ENCODE measurements around the gene HLA-C. TPM values are rescaled to one million over a fixed set of nuclear protein-coding genes. Genes with fewer than 3 reads are reported as not detected.
A peak's percentile ranks its signal among the peaks of the same experiment; 100 is the strongest.
"Not testable (repeated sequence)": the region's sequence is repeated elsewhere in the genome, so short reads cannot be mapped to it uniquely, and the experiment has no call there.

Gene HLA-C
- total RNA-seq, 1 experiment from 2014 or later, result 364 TPM

DNA sequence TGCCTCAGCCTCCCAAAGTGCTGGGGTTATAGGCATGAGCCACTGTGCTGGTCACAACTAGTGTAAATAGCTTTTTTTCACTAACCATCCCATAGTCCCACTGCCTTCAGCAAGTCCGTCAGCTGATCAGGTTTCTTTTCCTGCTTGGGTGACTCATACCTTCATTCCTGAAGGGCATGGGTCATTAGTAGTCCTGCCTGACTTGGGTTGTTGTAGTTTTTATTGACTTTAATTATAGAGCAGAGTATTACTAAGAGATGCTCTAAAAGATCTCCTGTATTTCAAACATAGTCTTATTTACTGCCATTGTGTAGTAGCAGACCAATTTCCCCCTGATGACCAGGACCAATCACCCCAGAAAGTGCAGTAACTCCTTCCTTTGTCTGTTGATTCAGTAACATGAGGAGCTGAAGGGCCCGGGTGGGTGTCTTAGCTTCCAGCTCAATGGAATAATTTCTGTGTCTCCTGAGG is 25.8 kb downstream of the HLA-C start:
- Histone ChIP-seq H3K36me3 (no peaks in the 10 kb centered on the region), H3K9me3 (0 out of 2 replicates have a peak, but pooled peaks cover 2% of the 10 kb centered on the region), H3K27me3 (no peaks in the 10 kb centered on the region), H3K4me3 (no peak overlapping the region)
- DNase-seq, result peak; percentile 19

DNA sequence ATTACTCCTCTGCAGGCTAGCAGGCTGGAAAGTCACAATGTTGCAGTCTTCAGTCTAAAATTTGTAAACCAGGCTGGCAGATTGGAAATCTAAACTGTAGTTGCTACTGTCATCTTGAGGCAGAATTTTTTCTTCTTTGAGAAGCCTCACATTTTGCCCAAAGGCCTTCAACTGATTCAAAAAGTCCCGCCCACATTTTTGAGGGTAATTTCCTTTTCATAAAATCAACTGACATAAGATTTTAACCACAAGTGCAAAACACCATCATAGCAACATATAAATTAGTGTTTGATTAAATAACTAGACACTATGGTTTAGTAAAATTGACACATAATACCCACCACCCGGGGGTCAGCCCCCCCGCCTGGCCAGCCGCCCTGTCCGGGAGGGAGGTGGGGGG is 28.4 kb downstream of the HLA-C start:
- no peak for DNase-seq
- Histone ChIP-seq H3K36me3 (no peaks in the 10 kb centered on the region), H3K27me3 (no peaks in the 10 kb centered on the region), H3K9me3 (0 out of 2 replicates have a peak, but pooled peaks cover 2% of the 10 kb centered on the region), H3K4me3 (no peak overlapping the region)

DNA sequence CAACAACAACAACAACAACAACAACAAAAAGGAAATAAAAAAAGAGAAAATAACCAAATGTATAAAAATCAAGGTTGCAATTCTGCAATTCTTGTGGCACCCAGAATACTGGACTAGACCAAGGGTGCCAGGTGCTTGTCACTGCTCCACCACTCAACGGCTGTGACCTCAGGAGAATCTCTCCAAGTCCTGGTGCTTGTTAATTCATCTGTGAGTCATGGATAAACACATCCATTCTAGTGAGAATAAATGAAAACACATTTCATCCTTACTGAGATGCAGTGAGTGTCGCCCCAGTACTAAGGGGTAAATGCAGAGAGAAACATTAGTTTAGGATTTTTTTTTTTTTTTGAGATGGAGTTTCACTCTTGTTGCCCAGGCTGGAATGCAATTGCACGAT is 32.0 kb downstream of the HLA-C start:
- no peaks in the 10 kb centered on the region for H3K9me3 ChIP-seq
- DNase-seq, result peak; percentile 5
- H3K4me3 ChIP-seq, result no peak overlapping the region
- no peaks in the 10 kb centered on the region for H3K36me3 ChIP-seq
- no peaks in the 10 kb centered on the region for H3K27me3 ChIP-seq

DNA sequence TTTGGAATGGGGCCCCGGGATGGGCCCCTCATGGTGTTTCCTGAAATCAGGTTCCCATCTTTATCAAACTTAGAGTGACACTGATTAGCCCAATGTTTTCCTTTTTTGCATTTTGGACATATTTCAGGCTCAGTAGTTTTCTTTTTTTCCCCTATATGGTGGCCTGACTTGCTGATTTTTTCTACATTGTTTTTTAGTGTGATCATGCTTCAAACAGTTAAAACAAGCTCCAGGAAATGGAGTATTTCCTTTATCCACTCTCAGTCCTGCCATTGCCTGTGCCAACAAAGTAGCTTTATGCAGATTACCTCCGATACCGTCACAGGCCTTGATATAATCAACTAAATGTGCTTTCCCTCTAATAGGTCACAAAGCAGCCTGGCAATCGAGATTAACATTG is 37.8 kb downstream of the HLA-C start:
- DNase-seq, H3K36me3 ChIP-seq, H3K4me3 ChIP-seq, H3K27me3 ChIP-seq, H3K9me3 ChIP-seq: not testable (repeated sequence)

DNA sequence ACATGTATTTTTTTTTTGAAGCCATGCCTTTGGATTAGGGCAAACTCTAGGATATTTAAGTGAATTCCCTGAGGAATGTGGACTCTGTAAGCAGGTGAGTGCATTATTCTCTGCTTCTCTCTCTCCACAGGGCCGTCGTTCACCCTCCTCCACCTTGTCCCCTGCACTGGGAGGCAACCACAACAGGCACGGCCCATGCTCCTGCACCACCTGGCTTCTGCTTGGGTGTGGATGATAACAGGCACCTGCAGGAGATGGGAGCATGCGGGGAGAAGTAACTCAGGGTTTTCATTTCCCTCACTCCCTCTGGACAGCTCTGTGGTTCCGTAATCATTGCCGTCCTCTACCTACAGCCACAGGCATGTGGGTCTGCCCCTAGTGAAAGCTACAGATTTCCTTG is 43.4 kb downstream of the HLA-C start:
- Histone ChIP-seq H3K9me3 (no peaks in the 10 kb centered on the region), H3K4me3 (no peak overlapping the region), H3K27me3 (no peaks in the 10 kb centered on the region), H3K36me3 (no peaks in the 10 kb centered on the region)
- DNase-seq, result no peak

DNA sequence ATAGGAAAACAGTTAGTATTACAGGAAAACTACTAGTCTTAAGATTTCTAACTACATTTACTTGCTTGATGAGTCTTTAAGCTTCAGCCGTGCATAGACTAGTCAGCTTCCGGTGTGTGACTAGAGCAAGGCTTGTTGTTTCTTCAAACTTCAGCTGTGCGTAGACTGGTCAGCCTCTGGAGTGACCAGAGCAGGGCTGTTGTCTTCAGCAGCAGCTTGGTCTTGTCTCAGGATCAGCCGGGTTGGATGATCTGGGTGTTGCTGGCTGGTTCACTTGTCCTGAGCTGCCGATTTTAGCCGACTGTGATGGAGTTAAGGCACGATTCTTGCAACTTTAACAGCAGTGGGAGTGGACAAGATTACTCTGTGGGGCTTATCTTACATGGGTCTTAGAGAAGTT is 44.7 kb downstream of the HLA-C start:
- Histone ChIP-seq H3K36me3 (no peaks in the 10 kb centered on the region), H3K9me3 (no peaks in the 10 kb centered on the region), H3K27me3 (no peaks in the 10 kb centered on the region), H3K4me3 (no peak overlapping the region)
- DNase-seq, result no peak

DNA sequence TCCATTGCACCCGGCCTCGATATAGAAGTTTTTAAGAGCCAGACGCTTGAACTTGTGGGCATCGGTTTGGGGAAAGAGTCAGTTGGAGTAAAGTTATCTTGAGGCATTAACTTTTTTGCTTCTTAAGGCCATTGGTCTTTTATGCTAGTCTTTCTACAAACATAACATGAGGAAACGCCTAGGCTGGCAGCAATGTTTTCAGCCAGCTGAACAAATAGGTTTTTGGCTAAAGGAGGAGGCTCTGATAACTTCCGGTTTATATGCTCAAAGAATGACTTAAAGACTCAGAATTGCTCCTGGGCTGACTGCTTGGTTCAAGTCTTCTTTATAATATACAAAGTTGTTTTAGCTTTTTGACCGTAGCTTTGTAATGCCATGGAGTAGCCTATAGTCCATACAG is 46.2 kb downstream of the HLA-C start:
- H3K4me3 ChIP-seq, result no peak overlapping the region
- no peak for DNase-seq
- H3K27me3 ChIP-seq, result no peaks in the 10 kb centered on the region
- H3K36me3 ChIP-seq, result no peaks in the 10 kb centered on the region
- no peaks in the 10 kb centered on the region for H3K9me3 ChIP-seq

DNA sequence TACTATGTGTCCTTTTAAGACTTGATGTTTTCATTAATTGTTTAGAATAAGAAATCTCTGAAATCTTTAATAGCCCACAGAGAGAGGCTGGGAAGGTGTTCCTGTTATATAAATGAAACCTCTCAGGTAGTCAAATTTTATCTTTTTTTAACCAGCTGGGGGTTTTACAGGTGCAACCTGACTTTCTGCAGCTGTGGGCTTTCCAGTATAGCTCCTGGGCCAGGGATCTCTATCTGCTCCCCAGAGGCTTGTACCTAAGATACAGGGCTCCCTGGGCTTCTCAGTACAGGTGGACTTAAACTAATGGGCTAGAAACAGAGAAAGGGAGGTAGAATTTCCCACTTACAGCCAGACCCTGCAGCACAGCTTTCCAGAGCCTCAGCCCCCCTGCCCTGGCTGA is 49.4 kb downstream of the HLA-C start:
- Histone ChIP-seq H3K27me3 (no peaks in the 10 kb centered on the region), H3K9me3 (no peaks in the 10 kb centered on the region), H3K36me3 (no peaks in the 10 kb centered on the region), H3K4me3 (no peak overlapping the region)
- DNase-seq, result no peak

Other genes with a start within 250 kb of the HLA-C start
- 0.91 TPM in 1 of 2 replicates, not detected in the other for gene C6orf15, start 159.5 kb downstream of the HLA-C start, total RNA-seq (2014; rRNA removed; shearing (Covaris generic); ENCODE audit: low replicate concordance)
- not detected in 2 replicates for gene PSORS1C1, start 157.3 kb downstream of the HLA-C start, total RNA-seq (2014; rRNA removed; shearing (Covaris generic); ENCODE audit: low replicate concordance)
- gene CDSN, start 151.6 kb downstream of the HLA-C start, total RNA-seq (2014; rRNA removed; shearing (Covaris generic); ENCODE audit: low replicate concordance), result not detected in 2 replicates
- gene PSORS1C2, start 133.0 kb downstream of the HLA-C start, total RNA-seq (2014; rRNA removed; shearing (Covaris generic); ENCODE audit: low replicate concordance), result not detected in 2 replicates
- gene CCHCR1, start 114.3 kb downstream of the HLA-C start, total RNA-seq (2014; rRNA removed; shearing (Covaris generic); ENCODE audit: low replicate concordance), result 9.6 and 21.7 TPM in 2 replicates
- 17.3 and 25.0 TPM in 2 replicates for gene TCF19, start 113.5 kb downstream of the HLA-C start, total RNA-seq (2014; rRNA removed; shearing (Covaris generic); ENCODE audit: low replicate concordance)
- 1.3 and 4.3 TPM in 2 replicates for gene POU5F1, start 101.4 kb downstream of the HLA-C start, total RNA-seq (2014; rRNA removed; shearing (Covaris generic); ENCODE audit: low replicate concordance)
- 35.3 and 69.1 TPM in 2 replicates for gene HLA-B, start 85.1 kb upstream of the HLA-C start, total RNA-seq (2014; rRNA removed; shearing (Covaris generic); ENCODE audit: low replicate concordance)
- 15.9 and 31.0 TPM in 2 replicates for gene MICA, start 131.5 kb upstream of the HLA-C start, total RNA-seq (2014; rRNA removed; shearing (Covaris generic); ENCODE audit: low replicate concordance)
- 13.1 and 17.6 TPM in 2 replicates for gene MICB, start 226.1 kb upstream of the HLA-C start, total RNA-seq (2014; rRNA removed; shearing (Covaris generic); ENCODE audit: low replicate concordance)